UCSD-AML1 (cell line): Measurements from ENCODE around the gene CYB5D1.

Source experiments
- DNase-seq: peaks from one replicate; lab custom pipeline; 2025; ENCODE audit not compliant: unreplicated experiment; lab: John Stamatoyannopoulos, UW

Gene CYB5D1

DNA sequence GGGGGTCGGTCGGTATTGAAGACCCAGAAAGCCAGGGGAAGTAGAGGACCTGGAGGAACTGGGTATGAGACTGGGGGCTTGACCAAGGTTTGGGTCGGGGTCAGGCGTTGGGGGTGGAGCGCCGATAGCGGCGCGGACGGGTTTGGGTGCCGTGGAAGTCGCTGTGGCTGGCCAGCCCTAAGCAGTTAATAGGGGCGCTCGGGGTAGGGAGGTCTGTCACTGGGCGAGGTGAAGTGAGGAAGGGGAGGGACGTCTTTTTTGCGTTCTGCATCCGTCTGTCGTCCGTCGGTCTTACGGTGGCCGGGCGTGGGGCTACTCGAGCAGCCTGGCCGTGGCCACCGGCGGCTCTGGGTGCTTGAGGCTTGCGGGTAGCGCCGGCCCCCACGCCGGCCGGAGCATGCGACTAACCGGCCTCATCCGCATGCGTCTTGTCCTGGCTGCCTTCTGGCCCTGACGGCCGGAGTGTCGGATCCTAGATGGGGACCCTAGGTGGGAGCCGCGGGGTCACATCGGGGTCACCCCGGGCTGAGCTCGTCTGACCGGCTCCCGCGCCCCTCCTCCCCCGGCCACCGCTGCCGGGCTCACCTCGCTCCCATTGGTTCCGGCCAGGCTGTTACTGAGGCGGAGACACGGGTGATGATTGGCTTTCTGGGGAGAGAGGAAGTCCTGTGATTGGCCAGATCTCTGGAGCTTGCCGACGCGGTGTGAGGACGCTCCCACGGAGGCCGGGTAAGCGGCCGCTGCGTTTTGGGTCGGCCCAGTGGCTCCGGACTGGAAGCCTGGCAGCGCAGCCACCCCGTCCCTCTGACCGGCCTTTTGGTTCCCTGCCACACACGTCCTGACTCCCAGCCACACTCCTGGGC is 13.3 kb upstream of the CYB5D1 start:
- DNase-seq, result peak; percentile 84

DNA sequence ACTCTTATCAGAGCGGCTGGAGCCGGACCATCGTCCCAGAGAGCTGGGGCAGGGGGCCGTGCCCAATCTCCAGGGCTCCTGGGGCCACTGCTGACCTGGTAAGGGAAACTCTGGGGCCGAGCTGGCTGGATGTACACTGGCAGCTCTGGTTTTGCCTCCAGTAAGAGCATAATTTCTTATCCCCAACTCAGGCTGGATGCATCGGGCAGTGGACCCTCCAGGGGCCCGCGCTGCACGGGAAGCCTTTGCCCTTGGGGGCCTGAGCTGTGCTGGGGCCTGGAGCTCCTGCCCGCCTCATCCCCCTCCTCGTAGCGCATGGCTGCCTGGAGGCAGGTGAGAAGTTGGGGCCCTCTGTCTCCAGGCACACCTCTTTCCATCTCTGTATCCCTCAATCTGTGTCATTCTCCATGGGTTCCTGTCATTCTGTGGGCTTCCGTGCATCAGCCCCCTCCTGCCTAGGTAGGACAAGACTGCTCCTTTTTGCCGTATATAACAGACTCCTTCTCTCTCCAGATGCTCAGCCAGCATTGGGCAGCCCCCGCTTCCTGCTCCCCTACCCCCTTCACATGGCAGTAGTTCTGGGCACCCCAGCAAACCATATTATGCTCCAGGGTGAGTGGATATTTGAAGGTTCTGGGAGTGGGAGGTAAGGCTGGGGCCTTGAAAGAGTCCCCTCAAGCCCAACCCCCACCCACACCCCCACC is 12.3 kb upstream of the CYB5D1 start:
- no peak for DNase-seq

GRCh38 chr17:7846063-7846735 is 11.6 kb upstream of the CYB5D1 start:
- DNase-seq, result no peak

DNA sequence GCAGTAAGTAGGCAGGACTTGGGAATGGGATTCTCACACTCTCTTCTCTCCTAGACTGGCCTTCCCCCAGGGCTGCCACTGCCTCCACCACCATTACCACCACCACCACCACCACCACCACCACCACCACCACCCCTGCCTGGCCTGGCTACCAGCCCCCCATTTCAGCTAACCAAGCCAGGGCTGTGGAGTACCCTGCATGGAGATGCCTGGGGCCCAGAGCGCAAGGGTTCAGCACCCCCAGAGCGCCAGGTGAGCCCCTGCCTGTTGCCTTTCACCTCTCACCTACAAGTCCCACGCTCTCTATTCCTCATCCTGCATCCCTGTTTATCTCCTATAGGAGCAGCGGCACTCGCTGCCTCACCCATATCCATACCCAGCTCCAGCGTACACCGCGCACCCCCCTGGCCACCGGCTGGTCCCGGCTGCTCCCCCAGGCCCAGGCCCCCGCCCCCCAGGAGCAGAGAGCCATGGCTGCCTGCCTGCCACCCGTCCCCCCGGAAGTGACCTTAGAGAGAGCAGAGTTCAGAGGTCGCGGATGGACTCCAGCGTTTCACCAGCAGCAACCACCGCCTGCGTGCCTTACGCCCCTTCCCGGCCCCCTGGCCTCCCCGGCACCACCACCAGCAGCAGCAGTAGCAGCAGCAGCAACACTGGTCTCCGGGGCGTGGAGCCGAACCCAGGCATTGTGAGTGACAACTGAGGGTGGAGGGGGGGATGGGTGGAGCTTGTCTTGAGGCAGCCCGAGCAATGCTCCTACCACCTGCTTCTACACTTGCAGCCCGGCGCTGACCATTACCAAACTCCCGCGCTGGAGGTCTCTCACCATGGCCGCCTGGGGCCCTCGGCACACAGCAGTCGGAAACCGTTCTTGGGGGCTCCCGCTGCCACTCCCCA is 10.8 kb upstream of the CYB5D1 start:
- no peak for DNase-seq

- no peak for DNase-seq
These were observed 9.6 kb upstream of the CYB5D1 start for GRCh38 chr17:7848131-7848579.

- no peak for DNase-seq
These were observed 9.1 kb upstream of the CYB5D1 start for GRCh38 chr17:7848739-7849129.

DNA sequence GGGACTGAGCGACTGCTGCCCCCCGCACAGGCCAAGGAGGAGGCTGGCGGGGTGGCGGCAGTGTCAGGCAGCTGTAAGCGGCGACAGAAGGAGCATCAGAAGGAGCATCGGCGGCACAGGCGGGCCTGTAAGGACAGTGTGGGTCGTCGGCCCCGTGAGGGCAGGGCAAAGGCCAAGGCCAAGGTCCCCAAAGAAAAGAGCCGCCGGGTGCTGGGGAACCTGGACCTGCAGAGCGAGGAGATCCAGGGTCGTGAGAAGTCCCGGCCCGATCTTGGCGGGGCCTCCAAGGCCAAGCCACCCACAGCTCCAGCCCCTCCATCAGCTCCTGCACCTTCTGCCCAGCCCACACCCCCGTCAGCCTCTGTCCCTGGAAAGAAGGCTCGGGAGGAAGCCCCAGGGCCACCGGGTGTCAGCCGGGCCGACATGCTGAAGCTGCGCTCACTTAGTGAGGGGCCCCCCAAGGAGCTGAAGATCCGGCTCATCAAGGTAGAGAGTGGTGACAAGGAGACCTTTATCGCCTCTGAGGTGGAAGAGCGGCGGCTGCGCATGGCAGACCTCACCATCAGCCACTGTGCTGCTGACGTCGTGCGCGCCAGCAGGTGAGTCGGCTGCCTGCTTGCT is 8.6 kb upstream of the CYB5D1 start:
- no peak for DNase-seq

DNA sequence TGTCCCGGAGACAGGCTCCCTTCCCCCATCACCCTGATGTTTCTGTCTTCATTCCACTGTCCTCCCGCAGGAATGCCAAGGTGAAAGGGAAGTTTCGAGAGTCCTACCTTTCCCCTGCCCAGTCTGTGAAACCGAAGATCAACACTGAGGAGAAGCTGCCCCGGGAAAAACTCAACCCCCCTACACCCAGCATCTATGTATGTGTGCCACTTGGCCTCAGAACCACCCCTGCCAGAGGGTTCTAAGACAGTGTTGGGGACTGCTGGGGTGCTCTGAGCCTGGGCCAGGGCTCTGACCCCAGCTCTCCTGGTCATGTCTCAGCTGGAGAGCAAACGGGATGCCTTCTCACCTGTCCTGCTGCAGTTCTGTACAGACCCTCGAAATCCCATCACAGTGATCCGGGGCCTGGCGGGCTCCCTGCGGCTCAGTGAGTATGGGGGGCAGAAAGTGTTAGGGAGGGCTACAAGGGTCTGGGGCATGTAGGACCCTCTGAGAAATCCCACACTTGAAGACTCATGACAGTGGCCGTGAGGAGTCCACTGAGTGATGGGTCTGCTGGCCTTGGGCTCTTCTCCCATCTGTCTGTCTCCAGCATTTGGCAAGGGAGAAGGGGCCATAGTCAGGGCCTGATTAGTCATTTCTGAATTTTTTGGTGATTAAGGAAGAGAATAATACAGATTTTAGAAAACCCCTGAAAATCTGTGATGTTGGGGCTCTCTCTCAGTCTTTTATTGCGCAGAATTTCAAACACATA is 7.9 kb upstream of the CYB5D1 start:
- DNase-seq, result no peak

DNA sequence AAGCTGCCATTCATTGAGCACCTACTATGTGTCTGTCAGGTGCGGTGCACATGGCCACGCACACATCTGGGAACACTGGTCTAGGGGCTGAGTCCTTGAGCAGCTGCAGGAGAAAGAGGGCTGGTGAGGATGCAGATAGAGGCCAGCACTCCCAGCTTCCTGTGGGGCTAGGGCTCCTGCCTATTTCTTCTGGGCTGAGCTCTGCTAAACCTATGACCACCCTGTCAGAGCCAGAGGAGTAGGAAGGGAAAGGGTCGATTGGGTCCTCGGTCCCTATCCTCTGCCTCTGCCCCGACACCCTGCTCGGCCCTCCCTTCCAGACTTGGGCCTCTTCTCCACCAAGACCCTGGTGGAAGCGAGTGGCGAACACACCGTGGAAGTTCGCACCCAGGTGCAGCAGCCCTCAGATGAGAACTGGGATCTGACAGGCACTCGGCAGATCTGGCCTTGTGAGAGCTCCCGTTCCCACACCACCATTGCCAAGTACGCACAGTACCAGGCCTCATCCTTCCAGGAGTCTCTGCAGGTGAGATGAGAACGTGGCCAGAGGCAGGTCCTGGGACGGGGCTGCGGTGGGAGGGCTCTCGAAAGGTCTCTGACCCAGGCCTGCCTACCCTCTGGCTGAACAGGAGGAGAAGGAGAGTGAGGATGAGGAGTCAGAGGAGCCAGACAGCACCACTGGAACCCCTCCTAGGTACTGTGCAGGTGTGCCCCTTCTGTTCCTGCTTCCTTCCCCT is 6.9 kb upstream of the CYB5D1 start:
- no peak for DNase-seq

DNA sequence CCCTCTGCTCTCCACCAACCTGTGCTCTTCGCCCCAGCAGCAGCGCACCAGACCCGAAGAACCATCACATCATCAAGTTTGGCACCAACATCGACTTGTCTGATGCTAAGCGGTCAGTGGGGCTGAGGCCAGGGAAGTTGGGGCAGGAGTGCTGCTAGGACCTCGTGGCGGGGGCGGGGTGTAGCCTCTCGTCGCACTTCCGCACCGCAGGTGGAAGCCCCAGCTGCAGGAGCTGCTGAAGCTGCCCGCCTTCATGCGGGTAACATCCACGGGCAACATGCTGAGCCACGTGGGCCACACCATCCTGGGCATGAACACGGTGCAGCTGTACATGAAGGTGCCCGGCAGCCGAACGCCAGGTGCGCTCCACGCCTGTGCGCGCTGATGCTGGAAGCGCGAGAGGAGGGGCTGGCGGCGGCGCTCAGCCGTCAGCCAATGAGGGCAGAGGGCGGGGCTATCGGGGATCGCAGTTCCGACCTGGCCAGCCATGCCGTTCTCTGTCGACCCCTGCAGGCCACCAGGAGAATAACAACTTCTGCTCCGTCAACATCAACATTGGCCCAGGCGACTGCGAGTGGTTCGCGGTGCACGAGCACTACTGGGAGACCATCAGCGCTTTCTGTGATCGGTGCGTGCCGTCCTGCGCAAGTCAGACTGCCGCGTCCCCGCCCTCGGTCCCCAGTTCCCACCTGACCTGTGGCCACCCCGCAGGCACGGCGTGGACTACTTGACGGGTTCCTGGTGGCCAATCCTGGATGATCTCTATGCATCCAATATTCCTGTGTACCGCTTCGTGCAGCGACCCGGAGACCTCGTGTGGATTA is 6.2 kb upstream of the CYB5D1 start:
- peak; percentile 49 for DNase-seq

GRCh38 chr17:7852262-7852670 is 5.5 kb upstream of the CYB5D1 start:
- no peak for DNase-seq

GRCh38 chr17:7852919-7853690 is 4.7 kb upstream of the CYB5D1 start:
- no peak for DNase-seq

DNA sequence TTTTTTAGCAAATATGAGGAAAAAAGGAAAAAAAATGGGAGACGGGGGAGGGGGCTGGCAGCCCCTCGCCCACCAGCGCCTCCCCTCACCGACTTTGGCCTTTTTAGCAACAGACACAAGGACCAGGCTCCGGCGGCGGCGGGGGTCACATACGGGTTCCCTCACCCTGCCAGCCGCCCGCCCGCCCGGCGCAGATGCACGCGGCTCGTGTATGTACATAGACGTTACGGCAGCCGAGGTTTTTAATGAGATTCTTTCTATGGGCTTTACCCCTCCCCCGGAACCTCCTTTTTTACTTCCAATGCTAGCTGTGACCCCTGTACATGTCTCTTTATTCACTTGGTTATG is 4.1 kb upstream of the CYB5D1 start:
- no peak for DNase-seq

GRCh38 chr17:7854078-7854777 is 3.6 kb upstream of the CYB5D1 start:
- DNase-seq, result no peak

- DNase-seq, result no peak
These were observed 2.7 kb upstream of the CYB5D1 start, which contains the start of gene TMEM88 for GRCh38 chr17:7854851-7855659. Gene TMEM88, plus strand, starts transcription at chr17:7855066. Its CDS starts 9 bp downstream, at chr17:7855075.

DNA sequence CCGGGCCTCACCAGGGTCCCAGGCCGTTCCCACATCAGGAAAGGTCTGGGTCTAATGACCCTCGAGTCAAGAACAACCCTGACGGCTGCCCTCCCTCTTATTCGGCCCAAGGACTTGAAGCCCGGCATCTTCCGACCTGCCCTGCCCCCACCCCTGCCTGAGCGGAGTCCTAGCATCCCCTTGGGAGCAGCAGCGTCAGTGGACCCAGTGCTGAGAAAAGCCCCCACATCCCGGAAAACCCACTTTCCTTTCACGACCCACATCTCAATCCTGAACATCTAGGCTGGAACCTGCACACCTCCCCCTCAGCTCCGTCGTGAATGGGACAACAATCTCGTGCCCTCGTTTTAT is 2.2 kb upstream of the CYB5D1 start:
- no peak for DNase-seq
